Fibroblast of mammary gland (primary cell): ENCODE data around the gene SMC1B.

ENCODE experiments used
- DNase-seq: peaks from one replicate; pipeline ENCODE4 v3.0.0-alpha.2; 2010; ENCODE audit warnings: low read depth
- H3K4me3 ChIP-seq: 2 replicates; pipeline ENCODE4 v1.5.1; 2011; ENCODE audit warnings: low read depth, mild to moderate bottlenecking, low read length, moderate library complexity; ENCODE audit not compliant: control insufficient read depth
- TF ChIP-seq, protein P1 (sequence below): conservative IDR thresholded peaks from 2 replicates; pipeline ENCODE4 v1.5.1; 2011; ENCODE audit warnings: low read depth, low read length, inconsistent platforms; ENCODE audit not compliant: control insufficient read depth, insufficient read depth

SMC1B gene

DNA sequence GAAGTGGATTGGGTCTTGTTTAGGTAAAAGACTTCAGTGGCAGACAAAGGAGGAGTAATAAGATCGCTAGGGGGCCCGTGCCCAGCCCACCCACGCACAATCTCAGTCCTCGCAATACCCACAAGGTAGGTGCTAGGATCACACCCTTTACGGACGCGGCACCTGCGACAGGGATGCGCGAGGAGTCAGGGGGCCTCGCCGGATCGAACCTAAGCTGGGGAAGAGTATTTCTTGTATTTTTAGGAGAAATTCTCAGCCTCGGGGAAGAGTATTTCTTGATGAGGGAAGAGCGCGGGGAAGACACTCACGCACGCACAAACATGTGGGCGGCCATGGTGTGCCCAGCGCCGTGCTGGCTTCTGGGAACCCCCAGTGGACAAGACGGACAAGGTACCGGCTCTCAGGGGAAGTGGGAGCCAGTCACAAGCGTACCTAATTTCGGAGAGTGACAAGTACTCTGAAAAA, 104.4 kb downstream of the SMC1B start:
- H3K4me3 ChIP-seq = peak overlapping the region; percentile 38

DNA sequence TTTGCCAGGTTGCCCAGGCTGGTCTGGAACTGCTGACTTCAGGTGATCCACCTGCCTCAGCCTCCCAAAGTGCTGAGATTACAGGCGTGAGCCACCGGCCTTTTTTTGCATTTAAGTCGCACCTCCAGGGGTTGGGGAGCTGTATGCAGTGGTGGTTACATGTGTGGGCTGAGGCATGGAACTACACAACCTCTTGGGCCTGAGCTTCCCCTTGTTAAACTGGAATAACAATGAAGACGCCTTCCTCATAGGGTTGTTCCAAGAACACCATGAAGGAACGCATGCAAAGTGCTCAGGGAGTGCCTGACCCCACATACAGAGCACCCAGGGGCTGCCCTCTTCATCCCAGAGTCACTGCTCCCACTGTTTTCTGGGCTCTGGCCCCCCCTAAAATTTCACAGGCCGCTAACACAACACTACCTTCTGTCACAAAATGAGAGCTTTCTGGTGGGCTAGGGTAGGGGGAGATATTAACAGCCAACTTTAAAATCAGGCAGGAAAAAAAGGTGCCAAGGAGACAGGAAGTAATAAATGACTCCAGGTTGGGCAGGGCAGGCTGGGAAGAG, 104.9 kb downstream of the SMC1B start:
- H3K4me3 ChIP-seq = no peak overlapping the region
- TF ChIP-seq, protein P1, sequence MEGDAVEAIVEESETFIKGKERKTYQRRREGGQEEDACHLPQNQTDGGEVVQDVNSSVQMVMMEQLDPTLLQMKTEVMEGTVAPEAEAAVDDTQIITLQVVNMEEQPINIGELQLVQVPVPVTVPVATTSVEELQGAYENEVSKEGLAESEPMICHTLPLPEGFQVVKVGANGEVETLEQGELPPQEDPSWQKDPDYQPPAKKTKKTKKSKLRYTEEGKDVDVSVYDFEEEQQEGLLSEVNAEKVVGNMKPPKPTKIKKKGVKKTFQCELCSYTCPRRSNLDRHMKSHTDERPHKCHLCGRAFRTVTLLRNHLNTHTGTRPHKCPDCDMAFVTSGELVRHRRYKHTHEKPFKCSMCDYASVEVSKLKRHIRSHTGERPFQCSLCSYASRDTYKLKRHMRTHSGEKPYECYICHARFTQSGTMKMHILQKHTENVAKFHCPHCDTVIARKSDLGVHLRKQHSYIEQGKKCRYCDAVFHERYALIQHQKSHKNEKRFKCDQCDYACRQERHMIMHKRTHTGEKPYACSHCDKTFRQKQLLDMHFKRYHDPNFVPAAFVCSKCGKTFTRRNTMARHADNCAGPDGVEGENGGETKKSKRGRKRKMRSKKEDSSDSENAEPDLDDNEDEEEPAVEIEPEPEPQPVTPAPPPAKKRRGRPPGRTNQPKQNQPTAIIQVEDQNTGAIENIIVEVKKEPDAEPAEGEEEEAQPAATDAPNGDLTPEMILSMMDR = no peak
- no peak for DNase-seq

More for the DNA sequence above, 104.4 kb downstream of the SMC1B start:
- no peak for DNase-seq
- TF ChIP-seq, protein P1 = no peak

DNA sequence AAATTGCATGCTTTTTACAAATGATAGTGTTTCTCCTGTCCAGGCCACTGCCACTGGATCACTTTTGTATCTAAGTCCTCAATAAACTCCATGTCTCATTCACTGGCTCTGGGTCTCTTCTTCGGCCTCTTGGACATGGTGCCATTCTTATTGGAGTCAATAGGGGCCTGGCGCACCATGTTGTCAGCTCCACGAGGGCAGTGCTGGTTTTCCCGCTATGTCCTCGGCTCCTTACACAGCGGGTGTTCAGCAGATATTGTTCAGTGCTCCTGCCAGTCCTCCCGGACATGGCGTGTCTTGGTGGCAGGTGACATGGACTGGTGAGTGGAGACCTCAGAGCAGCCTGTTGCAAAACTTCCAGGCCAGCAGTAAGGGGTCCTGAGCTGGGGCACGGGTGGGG, 107.3 kb downstream of the SMC1B start:
- TF ChIP-seq, protein P1 = no peak
- H3K4me3 ChIP-seq = no peak overlapping the region
- DNase-seq = no peak

DNA sequence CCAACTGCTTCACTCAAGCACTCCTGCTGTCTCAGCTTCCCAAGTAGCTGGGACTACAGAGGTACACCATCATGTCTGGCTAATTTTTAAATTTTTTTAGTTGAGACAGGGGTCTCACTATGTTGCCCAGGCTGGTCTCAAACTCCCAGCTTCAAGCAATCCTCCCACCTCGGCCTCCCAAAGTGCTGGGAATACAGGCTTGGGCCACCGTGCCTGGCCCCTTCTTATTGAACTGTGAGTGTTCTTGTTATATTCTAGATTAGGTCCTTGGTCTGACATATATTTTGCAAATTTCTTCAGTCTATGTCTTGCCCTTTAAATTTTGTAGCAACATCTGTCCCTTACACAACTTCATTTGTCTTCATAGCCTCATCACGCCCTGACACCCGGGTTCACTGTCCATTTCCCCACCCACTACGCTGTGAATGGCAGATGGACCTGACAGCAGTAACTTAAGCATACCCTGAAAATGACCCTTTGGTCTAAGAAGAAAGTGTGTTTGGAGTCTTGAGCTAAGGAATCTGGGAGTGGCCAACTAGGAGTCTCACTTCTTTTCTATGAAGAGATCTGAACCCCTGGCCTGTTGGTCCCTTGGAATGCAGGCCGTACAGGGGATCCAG, 107.8 kb downstream of the SMC1B start:
- DNase-seq = no peak
- TF ChIP-seq, protein P1 = no peak
- no peak overlapping the region for H3K4me3 ChIP-seq

DNA sequence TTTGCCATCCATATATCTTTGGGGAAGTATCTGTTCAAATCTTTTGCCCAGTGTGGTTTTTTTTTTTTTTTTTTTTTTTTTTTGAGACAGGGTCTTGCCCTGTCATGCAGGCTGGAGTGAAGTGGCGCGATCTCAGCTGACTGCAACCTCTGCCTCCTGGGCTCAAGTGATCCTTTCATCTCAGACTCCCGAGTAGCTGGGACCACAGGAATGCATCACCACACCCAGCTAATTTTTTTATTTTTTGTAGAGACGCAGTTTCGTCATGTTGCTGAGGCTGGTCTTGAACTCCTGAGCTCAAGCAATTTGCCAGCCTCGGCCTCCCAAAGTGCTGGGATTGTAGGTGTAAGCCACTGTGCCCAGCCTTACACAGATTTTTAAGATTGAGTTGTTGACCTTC, 108.4 kb downstream of the SMC1B start:
- TF ChIP-seq, protein P1 = no peak
- DNase-seq = no peak
- H3K4me3 ChIP-seq = no peak overlapping the region

DNA sequence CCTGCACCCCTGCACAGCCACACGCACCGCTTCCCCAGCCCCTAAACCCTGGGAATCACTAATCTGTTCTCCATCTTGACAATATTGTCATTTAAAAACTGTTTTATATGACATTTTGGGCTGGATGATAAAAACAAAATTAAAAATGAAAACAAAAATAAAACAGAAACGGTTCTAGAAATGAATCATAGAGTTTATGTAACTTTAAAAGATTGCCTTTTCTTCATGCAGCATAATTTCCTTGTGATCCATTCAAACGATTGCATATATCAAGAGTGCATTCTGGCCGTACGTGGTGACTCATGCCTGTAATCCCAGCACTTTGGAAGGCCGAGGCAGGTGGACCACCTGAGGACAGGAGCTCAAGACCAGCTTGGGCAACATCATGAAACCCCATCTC, 110.2 kb downstream of the SMC1B start:
- TF ChIP-seq, protein P1 = no peak
- no peak overlapping the region for H3K4me3 ChIP-seq
- no peak for DNase-seq
